ENCODE measurements around the gene EGR2.

GRCh38 chr10:62814756-62815380 lies 1.3 kb downstream of the EGR2 start:
- TF ChIP-seq POLR2AphosphoS5 (IDR thresholded peaks at IDR 0.05; ENCODE audit: low read depth, low read length) (0 out of 2 replicates have a peak, but pooled peaks have one; percentile 10), POLR2A (IDR thresholded peaks at IDR 0.05; ENCODE audit: low read depth, low read length) (no peak), TAF1 (IDR thresholded peaks at IDR 0.05; ENCODE audit: borderline replicate concordance, low read depth, low read length) (no peak)
